Measurements from ENCODE around the gene CCPG1.

The CCPG1 gene

DNA sequence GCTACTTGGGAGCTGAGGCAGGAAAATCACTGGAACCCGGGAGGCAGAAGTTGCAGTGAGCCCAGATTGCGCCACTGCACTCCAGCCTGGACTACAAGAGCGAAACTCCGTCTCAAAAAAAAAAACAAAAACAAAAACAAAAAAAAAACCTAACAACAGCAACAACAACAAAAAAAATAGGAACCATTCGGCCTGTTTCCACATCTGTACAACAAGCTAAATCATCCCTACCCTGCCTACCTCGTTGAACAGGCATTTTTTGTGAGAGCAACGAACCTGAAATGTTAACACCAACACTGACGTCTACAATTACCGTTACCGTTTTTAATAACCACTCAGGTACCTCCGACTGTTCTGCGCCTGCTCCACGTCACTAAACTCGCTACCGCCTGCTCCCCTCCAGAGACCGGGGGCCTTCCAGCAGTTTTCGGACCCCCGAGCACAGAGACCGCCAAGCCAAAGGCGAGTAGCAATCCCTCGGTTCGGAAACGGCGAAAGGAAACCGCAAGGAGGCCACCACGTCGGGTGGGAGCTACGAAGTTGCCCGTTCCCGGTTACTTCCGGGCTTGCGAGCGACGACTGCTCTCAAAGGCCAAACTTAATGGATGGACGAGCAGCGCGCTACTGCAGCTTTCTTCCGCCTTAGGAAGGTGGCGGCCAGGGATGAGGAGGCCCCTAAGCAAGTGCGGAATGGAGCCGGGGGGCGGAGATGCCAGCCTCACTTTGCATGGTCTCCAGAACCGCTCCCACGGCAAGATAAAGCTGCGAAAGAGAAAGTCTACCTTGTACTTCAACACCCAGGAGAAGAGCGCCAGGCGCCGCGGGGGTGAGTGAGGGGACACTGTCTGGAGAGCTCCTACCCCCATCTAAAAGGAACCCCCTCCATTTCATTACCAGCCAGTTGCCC lies 89.3 kb downstream of the CCPG1 start, which contains the start of the genes PIGB and PIGBOS1:
TSS of gene PIGB (plus strand) at position 635 of the 907 bp plus-strand sequence. CDS start at position 664, 29 bp downstream.
TSS of gene PIGBOS1 (minus strand) at position 536 of the 907 bp plus-strand sequence. CDS start 1,331 bp downstream, outside the sequence.
- DNase-seq: peak; percentile 93

Data from retina (tissue), 1 donor.